Adrenal gland (tissue), 12 donors: ENCODE measurements around the gene GLIS1. TPM values are rescaled to one million over a fixed set of nuclear protein-coding genes. Genes with fewer than 3 reads are reported as not detected.

Source experiments
- DNase-seq, 7 donors: peaks; one replicate each; pipeline ENCODE4 v3.0.0-alpha.2; 2019 to 2020
- H3K27ac ChIP-seq, 5 donors: fragments of 200-600 bp; sonication (generic) in 4 of 5; 1 replicate in 3 of 5; 2 replicates in 2 of 5; pipeline versions ENCODE4 v1.5.1 to v1.8.0; 2016 to 2020; ENCODE audit warnings: mild to moderate bottlenecking in 1 of 5
- H3K27me3 ChIP-seq: fragments of 200-600 bp; 2 replicates; pipeline ENCODE4 v1.8.0; 2021
- H3K36me3 ChIP-seq, 2 donors: fragments of 200-600 bp; replicated peaks in 1 of 2; 1 replicate in 1 of 2; 2 replicates in 1 of 2; pipeline versions ENCODE4 v1.5.1 to v1.8.0; 2018 to 2022
- H3K4me1 ChIP-seq, 2 donors: fragments of 200-600 bp; replicated peaks in 1 of 2; 1 replicate in 1 of 2; 2 replicates in 1 of 2; pipeline versions ENCODE4 v1.5.1 to v1.8.0; 2018 to 2021
- H3K4me3 ChIP-seq, 4 donors: fragments of 200-600 bp; sonication (generic) in 3 of 4; one replicate each; pipeline ENCODE4 v1.5.1; 2016 to 2018
- H3K9me3 ChIP-seq, 3 donors: fragments of 200-600 bp; sonication (generic) in 1 of 3; replicated peaks in 1 of 3; 1 replicate in 2 of 3; 2 replicates in 1 of 3; pipeline versions ENCODE4 v1.5.1 to v1.8.0; 2016 to 2021
- POLR2A ChIP-seq, 2 donors: fragments of 450-650 bp; IDR thresholded peaks; one replicate each; pipeline ENCODE4 v1.6.1; 2017; ENCODE audit warnings: antibody characterized with exemption in 2 of 2, mild to moderate bottlenecking in 2 of 2, moderate library complexity in 1 of 2
- WGBS, 4 donors: extraction: QIAGEN DNeasy Blood & Tissue Kit in 2 of 4; methylation state at CpG; one replicate each; pipeline versions ENCODE4 v1.1.5 to v1.1.7; 2013 to 2017; 5-methylcytosine and 5-hydroxymethylcytosine counted together
- intact Hi-C, 2 donors: fragments of 100-400 bp; cut with DNase I; formaldehyde crosslinking; loops; one replicate each; pipeline versions ENCODE4 v1.14.1 to v1.15.0; 2022 to 2023
- polyA plus RNA-seq, 3 donors: library from polyadenylated mRNA; stranded (reverse); fragments of 200-250 nt in 2 of 3; fragments of 350-450 nt in 1 of 3; fragmentation: Illumina TruSeq in 1 of 3; extraction: RNeasy Lipid Tissue Mini Kit (QIAGEN cat#74804) in 1 of 3; gene quantifications; one replicate each; pipeline ENCODE4 v1.2.3, GENCODE V29; 2013 to 2014
- total RNA-seq, 9 donors: library from RNA; depleted of rRNA in 4 of 9; stranded (reverse); fragments of >200 nt in 4 of 9; fragments of 120-200 nt in 1 of 9; fragmentation: NEBNext Ultra II Directional in 1 of 9; extraction: Animal tissue kit (Norgen Biotek cat#: 25700) in 1 of 9; gene quantifications; one replicate each; pipeline versions ENCODE4 v1.1.0 to v1.2.4, GENCODE V29; 2013 to 2023
- TF ChIP-seq, protein P1 (sequence below), 6 experiments: fragments of 450-650 bp in 4 of 6; fragments of 200-600 bp in 2 of 6; sonication (generic) in 1 of 6; IDR thresholded peaks; 1 replicate in 5 of 6; 2 replicates in 1 of 6; pipeline versions ENCODE4 v1.5.1 to v1.8.0; 2016 to 2021; ENCODE audit warnings: antibody characterized with exemption in 6 of 6, mild to moderate bottlenecking in 2 of 6, moderate library complexity in 1 of 6
- donor health status: healthy with polysubstance abuse.
- donor health status: Bipolar disorder and iron deficiency.
- donor health status: DM: yes; HTN: yes; CAD: no.
- donor health status: DM: no; HTN: no; CAD: no.
- donor health status: DM: no; HTN: no; CAD: no.
- donor health status: DM: yes; HTN: yes; CAD: no.

GLIS1 gene
- total and polyA plus RNA-seq, 12 donors: 0.08 to 0.37 (median 0.14) TPM; not detected in 6

- TF ChIP-seq POLR2A (IDR thresholded peaks at IDR 0.05): no peak
- TF ChIP-seq, protein P1, sequence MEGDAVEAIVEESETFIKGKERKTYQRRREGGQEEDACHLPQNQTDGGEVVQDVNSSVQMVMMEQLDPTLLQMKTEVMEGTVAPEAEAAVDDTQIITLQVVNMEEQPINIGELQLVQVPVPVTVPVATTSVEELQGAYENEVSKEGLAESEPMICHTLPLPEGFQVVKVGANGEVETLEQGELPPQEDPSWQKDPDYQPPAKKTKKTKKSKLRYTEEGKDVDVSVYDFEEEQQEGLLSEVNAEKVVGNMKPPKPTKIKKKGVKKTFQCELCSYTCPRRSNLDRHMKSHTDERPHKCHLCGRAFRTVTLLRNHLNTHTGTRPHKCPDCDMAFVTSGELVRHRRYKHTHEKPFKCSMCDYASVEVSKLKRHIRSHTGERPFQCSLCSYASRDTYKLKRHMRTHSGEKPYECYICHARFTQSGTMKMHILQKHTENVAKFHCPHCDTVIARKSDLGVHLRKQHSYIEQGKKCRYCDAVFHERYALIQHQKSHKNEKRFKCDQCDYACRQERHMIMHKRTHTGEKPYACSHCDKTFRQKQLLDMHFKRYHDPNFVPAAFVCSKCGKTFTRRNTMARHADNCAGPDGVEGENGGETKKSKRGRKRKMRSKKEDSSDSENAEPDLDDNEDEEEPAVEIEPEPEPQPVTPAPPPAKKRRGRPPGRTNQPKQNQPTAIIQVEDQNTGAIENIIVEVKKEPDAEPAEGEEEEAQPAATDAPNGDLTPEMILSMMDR (IDR thresholded peaks at IDR 0.05): no peak
- Histone ChIP-seq H3K27me3 (no peaks in the 10 kb centered on the region), H3K4me3 (no peak overlapping the region), H3K27ac (no peak overlapping the region), H3K4me1 (no peaks in the 10 kb centered on the region), H3K36me3 (no peaks in the 10 kb centered on the region), H3K9me3 (no peaks in the 10 kb centered on the region)
- WGBS, 4 donors: 69 to 77% (median 73%) methylated on average over 2 to 3 of the region's 3 CpGs
- no peak for DNase-seq
- intact Hi-C loops: no loop called here
Measured at GRCh38 chr1:53660666-53661065, 78.3 kb downstream of the GLIS1 start.

GRCh38 chr1:53659436-53659835, 79.5 kb downstream of the GLIS1 start:
- no peaks in the 10 kb centered on the region for H3K9me3 ChIP-seq
- H3K4me1 ChIP-seq: no peaks in the 10 kb centered on the region
- intact Hi-C loops: no loop called here
- no peaks in the 10 kb centered on the region for H3K27me3 ChIP-seq
- TF ChIP-seq POLR2A (IDR thresholded peaks at IDR 0.05): no peak
- TF ChIP-seq, protein P1 (IDR thresholded peaks at IDR 0.05): no peak
- no peak overlapping the region for H3K4me3 ChIP-seq
- WGBS, 4 donors: 86 to 96% (median 87%) methylated on average over 2 of the region's 2 CpGs
- H3K27ac ChIP-seq: no peak overlapping the region
- no peak for DNase-seq
- H3K36me3 ChIP-seq: no peaks in the 10 kb centered on the region

GRCh38 chr1:53658489-53659230, 80.3 kb downstream of the GLIS1 start:
- no peak for DNase-seq
- TF ChIP-seq, protein P1 (IDR thresholded peaks at IDR 0.05): no peak
- TF ChIP-seq POLR2A (IDR thresholded peaks at IDR 0.05): no peak
- Histone ChIP-seq H3K9me3 (no peaks in the 10 kb centered on the region), H3K4me3 (no peak overlapping the region), H3K36me3 (no peaks in the 10 kb centered on the region), H3K27ac (no peak overlapping the region), H3K27me3 (no peaks in the 10 kb centered on the region), H3K4me1 (no peaks in the 10 kb centered on the region)
- 84 to 96% (median 86%) methylated on average over 4 to 8 of the region's 8 CpGs for WGBS, 4 donors
- intact Hi-C loops: no loop called here

DNA sequence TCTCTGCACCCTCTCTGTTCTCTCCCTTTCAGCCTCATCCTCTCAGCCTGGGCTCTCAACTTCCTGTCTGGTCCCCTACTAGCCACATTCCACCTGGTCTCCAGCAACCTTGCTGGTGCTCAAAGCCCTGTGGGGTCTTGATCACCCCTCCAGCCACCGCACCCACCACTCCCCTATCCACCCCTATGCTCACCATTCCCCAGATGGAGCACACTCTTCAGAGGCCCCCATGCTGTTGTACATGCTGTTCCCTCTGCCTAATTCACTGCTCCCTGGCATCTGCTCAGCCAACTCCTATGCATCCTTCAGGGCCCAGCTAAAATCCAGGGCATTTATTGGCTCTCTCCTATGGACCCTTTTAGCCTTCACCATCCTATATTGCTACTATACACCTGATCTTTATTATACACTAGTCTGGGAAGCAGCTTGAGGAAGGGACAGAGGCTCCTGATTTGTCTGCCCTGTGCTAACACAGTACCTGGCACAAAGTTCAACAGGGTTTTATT, 81.0 kb downstream of the GLIS1 start:
- Histone ChIP-seq H3K9me3 (no peaks in the 10 kb centered on the region), H3K27ac (no peak overlapping the region), H3K36me3 (no peaks in the 10 kb centered on the region), H3K4me3 (no peak overlapping the region), H3K27me3 (no peaks in the 10 kb centered on the region), H3K4me1 (no peaks in the 10 kb centered on the region)
- WGBS, 4 donors: 94 to 100% (median 98%) methylated on average over 1 of the region's 1 CpG
- no peak for DNase-seq
- TF ChIP-seq POLR2A (IDR thresholded peaks at IDR 0.05): no peak
- TF ChIP-seq, protein P1 (IDR thresholded peaks at IDR 0.05): no peak
- intact Hi-C loops: no loop called here
